IMR-90 (cell line): ENCODE data around the gene GTF2I.

Source experiments
- POLR2A ChIP-seq: IDR thresholded peaks from 2 replicates; pipeline ENCODE4 v1.6.1; 2012; ENCODE audit warnings: mild to moderate bottlenecking, low read depth, low read length
- TF ChIP-seq, protein P1 (sequence below): conservative IDR thresholded peaks from 2 replicates; pipeline ENCODE4 v1.5.1; 2012; ENCODE audit warnings: mild to moderate bottlenecking, low read depth, low read length, improper control_type of control experiment

DNA sequence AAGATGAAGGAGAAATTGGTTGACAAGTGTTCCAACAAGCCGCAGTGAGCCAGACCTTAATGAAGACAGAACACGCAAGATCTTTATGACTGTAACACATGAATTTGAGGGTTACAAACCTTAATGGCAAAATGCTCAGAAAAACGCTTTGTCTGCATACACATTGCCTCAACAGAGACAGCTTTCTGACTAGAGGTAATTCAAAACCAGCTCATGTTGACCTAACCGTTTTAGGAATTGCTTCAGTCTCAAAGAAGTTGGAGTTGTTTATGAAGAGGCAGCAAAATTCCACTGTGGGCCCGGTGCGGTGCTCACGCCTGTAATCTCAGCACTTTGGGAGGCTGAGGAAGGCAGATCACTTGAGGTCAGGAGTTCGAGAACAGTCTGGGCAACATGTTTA is 2.2 kb upstream of the GTF2I start:
- TF ChIP-seq, protein P1, sequence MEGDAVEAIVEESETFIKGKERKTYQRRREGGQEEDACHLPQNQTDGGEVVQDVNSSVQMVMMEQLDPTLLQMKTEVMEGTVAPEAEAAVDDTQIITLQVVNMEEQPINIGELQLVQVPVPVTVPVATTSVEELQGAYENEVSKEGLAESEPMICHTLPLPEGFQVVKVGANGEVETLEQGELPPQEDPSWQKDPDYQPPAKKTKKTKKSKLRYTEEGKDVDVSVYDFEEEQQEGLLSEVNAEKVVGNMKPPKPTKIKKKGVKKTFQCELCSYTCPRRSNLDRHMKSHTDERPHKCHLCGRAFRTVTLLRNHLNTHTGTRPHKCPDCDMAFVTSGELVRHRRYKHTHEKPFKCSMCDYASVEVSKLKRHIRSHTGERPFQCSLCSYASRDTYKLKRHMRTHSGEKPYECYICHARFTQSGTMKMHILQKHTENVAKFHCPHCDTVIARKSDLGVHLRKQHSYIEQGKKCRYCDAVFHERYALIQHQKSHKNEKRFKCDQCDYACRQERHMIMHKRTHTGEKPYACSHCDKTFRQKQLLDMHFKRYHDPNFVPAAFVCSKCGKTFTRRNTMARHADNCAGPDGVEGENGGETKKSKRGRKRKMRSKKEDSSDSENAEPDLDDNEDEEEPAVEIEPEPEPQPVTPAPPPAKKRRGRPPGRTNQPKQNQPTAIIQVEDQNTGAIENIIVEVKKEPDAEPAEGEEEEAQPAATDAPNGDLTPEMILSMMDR: no peak
- TF ChIP-seq POLR2A: no peak
